H9 (cell line): Measurements from ENCODE around the gene CYP1A1. TPM values are rescaled to one million over a fixed set of nuclear protein-coding genes. Genes with fewer than 3 reads are reported as not detected.

Experiments
- DNase-seq: peaks from one replicate; pipeline ENCODE4 v3.0.0-alpha.2; 2017
- H2AFZ ChIP-seq: one replicate; pipeline ENCODE4 v1.6.1; 2013; ENCODE audit warnings: mild to moderate bottlenecking, low read length, control low read depth, moderate library complexity
- H2AK5ac ChIP-seq: 2 replicates; pipeline ENCODE4 v1.6.1; 2013; ENCODE audit warnings: low read length, control low read depth, mixed read lengths; ENCODE audit not compliant: insufficient read length
- H2BK120ac ChIP-seq: one replicate; pipeline ENCODE4 v1.6.1; 2013; ENCODE audit warnings: low read depth, mild to moderate bottlenecking, low read length, control low read depth, inconsistent platforms; ENCODE audit not compliant: poor library complexity, severe bottlenecking
- H2BK12ac ChIP-seq: 2 replicates; pipeline ENCODE4 v1.6.1; 2013; ENCODE audit warnings: low read length, control low read depth, mixed read lengths, low read depth; ENCODE audit not compliant: insufficient read length
- H2BK15ac ChIP-seq: 2 replicates; pipeline ENCODE4 v1.6.1; 2013; ENCODE audit warnings: low read depth, low read length, control low read depth
- H2BK20ac ChIP-seq: one replicate; pipeline ENCODE4 v1.6.1; 2013; ENCODE audit warnings: low read depth, mild to moderate bottlenecking, low read length, control low read depth, inconsistent platforms; ENCODE audit not compliant: poor library complexity, severe bottlenecking
- H2BK5ac ChIP-seq: 2 replicates; pipeline ENCODE4 v1.6.1; 2013; ENCODE audit warnings: low read length, control low read depth, mixed read lengths; ENCODE audit not compliant: insufficient read length
- H3K14ac ChIP-seq: 2 replicates; pipeline ENCODE4 v1.6.1; 2013; ENCODE audit warnings: low read length, control low read depth; ENCODE audit not compliant: insufficient read depth
- H3K18ac ChIP-seq: 2 replicates; pipeline ENCODE4 v1.6.1; 2013; ENCODE audit warnings: low read depth, mild to moderate bottlenecking, mixed read lengths, low read length, control low read depth; ENCODE audit not compliant: insufficient read length
- H3K23ac ChIP-seq: 2 replicates; pipeline ENCODE4 v1.6.1; 2013; ENCODE audit warnings: low read length, control low read depth, mixed read lengths, low read depth; ENCODE audit not compliant: insufficient read length
- H3K23me2 ChIP-seq: 2 replicates; pipeline ENCODE4 v1.6.1; 2013; ENCODE audit warnings: low read depth, mild to moderate bottlenecking, mixed read lengths, low read length, control low read depth; ENCODE audit not compliant: insufficient read length, poor library complexity, severe bottlenecking
- H3K27ac ChIP-seq: 2 replicates; pipeline ENCODE4 v1.5.1; 2013; ENCODE audit warnings: low read length, control low read depth, mixed read lengths, low read depth; ENCODE audit not compliant: insufficient read length
- H3K27me3 ChIP-seq: 2 replicates; pipeline ENCODE4 v1.6.1; 2013; ENCODE audit warnings: low read length, control low read depth, inconsistent platforms; ENCODE audit not compliant: insufficient read depth
- H3K4ac ChIP-seq: 2 replicates; pipeline ENCODE4 v1.6.1; 2013; ENCODE audit warnings: low read depth, mild to moderate bottlenecking, control low read depth, inconsistent platforms, low read length, moderate library complexity
- H3K4me1 ChIP-seq: 2 replicates; pipeline ENCODE4 v1.6.1; 2013; ENCODE audit warnings: low read length, control low read depth, inconsistent platforms; ENCODE audit not compliant: insufficient read depth
- H3K4me2 ChIP-seq: 2 replicates; pipeline ENCODE4 v1.6.1; 2013; ENCODE audit warnings: low read length, control low read depth, mixed read lengths; ENCODE audit not compliant: insufficient read length, insufficient read depth
- H3K56ac ChIP-seq: 2 replicates; pipeline ENCODE4 v1.6.1; 2013; ENCODE audit warnings: low read depth, mild to moderate bottlenecking, mixed read lengths, low read length, control low read depth; ENCODE audit not compliant: insufficient read length
- H3K79me1 ChIP-seq: 2 replicates; pipeline ENCODE4 v1.6.1; 2013; ENCODE audit warnings: low read depth, mild to moderate bottlenecking, moderate library complexity, low read length, control low read depth, inconsistent platforms; ENCODE audit not compliant: insufficient read depth, poor library complexity, severe bottlenecking
- H3K79me2 ChIP-seq: 2 replicates; pipeline ENCODE4 v1.6.1; 2013; ENCODE audit warnings: low read length, control low read depth, inconsistent platforms; ENCODE audit not compliant: insufficient read depth
- H3K9ac ChIP-seq: 2 replicates; pipeline ENCODE4 v1.6.1; 2013; ENCODE audit warnings: low read length, control low read depth, mixed read lengths; ENCODE audit not compliant: insufficient read length; ENCODE audit errors: extremely low read depth
- H3K9me3 ChIP-seq: one replicate; pipeline ENCODE4 v1.6.1; 2013; ENCODE audit warnings: low read depth, low read length, inconsistent platforms; ENCODE audit not compliant: control insufficient read depth
- H3T11ph ChIP-seq: one replicate; pipeline ENCODE4 v1.6.1; 2013; ENCODE audit warnings: mild to moderate bottlenecking, low read length, control low read depth, inconsistent platforms
- H4K20me1 ChIP-seq: one replicate; pipeline ENCODE4 v1.6.1; 2013; ENCODE audit not compliant: control insufficient read depth, insufficient read length, insufficient read depth
- H4K5ac ChIP-seq: 2 replicates; pipeline ENCODE4 v1.6.1; 2013; ENCODE audit warnings: low read depth, mild to moderate bottlenecking, mixed read lengths, low read length, control low read depth; ENCODE audit not compliant: insufficient read length
- H4K8ac ChIP-seq: replicated peaks from 2 replicates; pipeline ENCODE4 v1.6.1; 2013; ENCODE audit warnings: low read length, control low read depth, mixed read lengths, low read depth; ENCODE audit not compliant: insufficient read length
- H4K91ac ChIP-seq: 2 replicates; pipeline ENCODE4 v1.6.1; 2013; ENCODE audit warnings: low read depth, mild to moderate bottlenecking, moderate library complexity, mixed read lengths, low read length, control low read depth; ENCODE audit not compliant: insufficient read length
- H3K27ac Mint-ChIP-seq, 3 experiments: 2 replicates in 2 of 3; 3 replicates in 1 of 3; pipeline ENCODE4 v1.8.0; 2020 to 2021; ENCODE audit warnings: mixed read lengths in 3 of 3, mild to moderate bottlenecking in 1 of 3, moderate library complexity in 1 of 3
- H3K27me3 Mint-ChIP-seq: 2 replicates; pipeline ENCODE4 v1.8.0; 2021; ENCODE audit warnings: low read depth, mild to moderate bottlenecking, moderate library complexity, mixed read lengths
- H3K36me3 Mint-ChIP-seq, 3 experiments: 2 replicates in 2 of 3; 3 replicates in 1 of 3; pipeline ENCODE4 v1.8.0; 2020 to 2021; ENCODE audit warnings: low read depth in 3 of 3, mixed read lengths in 3 of 3; ENCODE audit not compliant: insufficient read depth in 1 of 3
- H3K4me1 Mint-ChIP-seq, 2 experiments: 2 replicates each; pipeline ENCODE4 v1.8.0; 2020; ENCODE audit warnings: mixed read lengths in 2 of 2
- H3K4me3 Mint-ChIP-seq, 2 experiments: 2 replicates in 1 of 2; 3 replicates in 1 of 2; pipeline ENCODE4 v1.8.0; 2020 to 2021; ENCODE audit warnings: mild to moderate bottlenecking in 2 of 2, mixed read lengths in 2 of 2, moderate library complexity in 1 of 2
- H3K9me3 Mint-ChIP-seq, 2 experiments: 2 replicates in 1 of 2; 3 replicates in 1 of 2; pipeline ENCODE4 v1.8.0; 2020; ENCODE audit warnings: mild to moderate bottlenecking in 2 of 2, mixed read lengths in 2 of 2, moderate library complexity in 1 of 2
- WGBS: extraction: QIAGEN DNeasy Blood & Tissue Kit; methylation state at CpG from one replicate; pipeline ENCODE4 v1.1.7; 2013; ENCODE audit warnings: missing lambda C conversion rate, low lambda C conversion rate, mixed read lengths; ENCODE audit not compliant: insufficient read length; ENCODE audit errors: extremely low coverage; 5-methylcytosine and 5-hydroxymethylcytosine counted together
- total RNA-seq: library from RNA; stranded (reverse); gene quantifications from 2 replicates; pipeline ENCODE4 v1.2.1, GENCODE V29; 2021
- TF ChIP-seq, protein P1 (sequence below): fragments of 200-600 bp; sonication (generic); conservative IDR thresholded peaks from 3 replicates; pipeline ENCODE4 v1.8.0; 2021; ENCODE audit warnings: antibody characterized with exemption, mild to moderate bottlenecking

Gene CYP1A1
- total RNA-seq, 1 experiment from 2014 or later, result 0.33 TPM

DNA sequence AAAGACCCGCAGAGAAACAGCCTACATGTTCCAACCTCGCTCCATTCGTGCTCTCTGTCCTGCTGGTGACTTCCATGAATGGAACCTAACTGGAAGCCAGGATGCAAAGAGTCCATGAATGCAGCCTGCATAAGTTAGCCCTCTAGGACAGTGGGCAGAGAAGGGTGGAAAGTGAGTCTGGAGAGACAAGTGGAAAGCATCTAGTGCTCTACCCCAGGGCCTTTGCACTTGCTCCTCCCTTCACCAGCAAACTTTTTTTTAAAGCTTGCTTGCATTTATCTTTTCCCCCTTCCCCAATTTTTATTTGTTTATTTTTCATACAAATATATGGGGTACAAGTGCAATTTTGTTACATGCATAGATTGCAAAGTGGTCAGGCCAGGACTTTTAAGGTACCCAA lies 7.9 kb upstream of the CYP1A1 start:
- Histone ChIP-seq H2BK120ac (no peak overlapping the region), H4K8ac (no peak overlapping the region), H3K56ac (no peak overlapping the region), H3K4ac (no peak overlapping the region), H2BK20ac (no peak overlapping the region), H3K27me3 (no peaks in the 10 kb centered on the region), H3K23ac (no peak overlapping the region), H4K91ac (no peak overlapping the region), H2AFZ (no peak overlapping the region), H3K14ac (no peak overlapping the region), H4K5ac (no peak overlapping the region), H2BK12ac (no peak overlapping the region), H3K79me2 (no peaks in the 10 kb centered on the region), H3K23me2 (no peaks in the 10 kb centered on the region), H3K27ac (no peak overlapping the region), H3T11ph (no peak overlapping the region), H4K20me1 (no peaks in the 10 kb centered on the region), H3K79me1 (no peaks in the 10 kb centered on the region), H3K4me1 (no peaks in the 10 kb centered on the region), H2BK5ac (no peak overlapping the region), H2BK15ac (no peak overlapping the region), H3K4me2 (no peak overlapping the region), H3K9ac (no peak overlapping the region), H2AK5ac (no peak overlapping the region), H3K18ac (no peak overlapping the region), H3K9me3 (no peaks in the 10 kb centered on the region)
- TF ChIP-seq, protein P1, sequence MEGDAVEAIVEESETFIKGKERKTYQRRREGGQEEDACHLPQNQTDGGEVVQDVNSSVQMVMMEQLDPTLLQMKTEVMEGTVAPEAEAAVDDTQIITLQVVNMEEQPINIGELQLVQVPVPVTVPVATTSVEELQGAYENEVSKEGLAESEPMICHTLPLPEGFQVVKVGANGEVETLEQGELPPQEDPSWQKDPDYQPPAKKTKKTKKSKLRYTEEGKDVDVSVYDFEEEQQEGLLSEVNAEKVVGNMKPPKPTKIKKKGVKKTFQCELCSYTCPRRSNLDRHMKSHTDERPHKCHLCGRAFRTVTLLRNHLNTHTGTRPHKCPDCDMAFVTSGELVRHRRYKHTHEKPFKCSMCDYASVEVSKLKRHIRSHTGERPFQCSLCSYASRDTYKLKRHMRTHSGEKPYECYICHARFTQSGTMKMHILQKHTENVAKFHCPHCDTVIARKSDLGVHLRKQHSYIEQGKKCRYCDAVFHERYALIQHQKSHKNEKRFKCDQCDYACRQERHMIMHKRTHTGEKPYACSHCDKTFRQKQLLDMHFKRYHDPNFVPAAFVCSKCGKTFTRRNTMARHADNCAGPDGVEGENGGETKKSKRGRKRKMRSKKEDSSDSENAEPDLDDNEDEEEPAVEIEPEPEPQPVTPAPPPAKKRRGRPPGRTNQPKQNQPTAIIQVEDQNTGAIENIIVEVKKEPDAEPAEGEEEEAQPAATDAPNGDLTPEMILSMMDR, result no peak
- no CpG with 5 or more reads among the region's 3 CpGs for WGBS
- Mint-ChIP-seq H3K27me3 (peaks cover 87% of the 10 kb centered on the region), H3K9me3 (peaks cover 0 to 3% of the 10 kb centered on the region in 2 experiments; a peak in 1 of 5 replicates), H3K27ac (no peak overlapping the region), H3K4me3 (no peak overlapping the region), H3K36me3 (no peaks in the 10 kb centered on the region; a peak in 1 of 7 replicates), H3K4me1 (peaks cover 4% of the 10 kb centered on the region in 2 experiments; a peak in 2 of 4 replicates)
- DNase-seq, result no peak
